Posterior cingulate gyrus (tissue), 11 donors: Measurements from ENCODE around the gene ZNF500.
A peak's percentile ranks its signal among the peaks of the same experiment; 100 is the strongest.

Source experiments
- DNase-seq, 10 donors: peaks; one replicate each; pipeline versions ENCODE4 v3.0.0 to v3.0.0-alpha.2; 2020 to 2021; ENCODE audit warnings: mixed read lengths in 3 of 10
- intact Hi-C: fragments of 100-400 bp; cut with DNase I; formaldehyde crosslinking; loops from one replicate; pipeline ENCODE4 v1.15.1; 2023

ZNF500 gene

DNA sequence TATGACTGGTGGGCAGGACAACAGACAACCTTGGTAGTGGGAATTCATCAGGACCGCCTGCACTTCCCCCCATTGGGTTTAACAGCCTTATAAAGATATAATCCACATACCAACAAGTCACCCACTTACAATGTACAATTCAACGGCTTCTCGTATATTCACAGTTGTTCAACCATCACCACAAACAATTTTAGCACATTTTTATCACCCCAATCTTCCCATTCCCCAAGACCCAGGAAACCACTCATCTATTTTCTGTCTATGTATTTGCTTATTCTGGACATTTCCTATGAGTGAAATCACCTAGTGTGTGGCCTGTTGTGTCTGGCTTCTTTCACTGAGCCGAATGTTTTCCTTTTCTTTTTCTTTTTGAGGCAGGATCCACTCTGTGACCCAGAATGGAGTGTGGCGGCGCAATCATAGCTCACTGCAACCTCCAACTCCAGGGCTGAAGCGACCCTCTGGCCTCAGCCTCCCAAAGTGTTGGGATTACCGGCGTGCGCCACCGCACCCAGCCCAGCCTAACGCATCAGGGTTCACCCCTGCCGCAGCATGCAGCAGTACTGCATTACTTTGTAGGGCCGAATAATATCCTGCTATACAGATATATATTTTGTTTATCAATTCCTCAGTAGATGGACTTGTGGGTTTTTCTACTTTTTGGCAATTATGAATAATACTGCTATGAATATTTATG, 43.7 kb downstream of the ZNF500 start:
- peak in 2 of 10 donors; percentile 27 to 50 for DNase-seq

DNA sequence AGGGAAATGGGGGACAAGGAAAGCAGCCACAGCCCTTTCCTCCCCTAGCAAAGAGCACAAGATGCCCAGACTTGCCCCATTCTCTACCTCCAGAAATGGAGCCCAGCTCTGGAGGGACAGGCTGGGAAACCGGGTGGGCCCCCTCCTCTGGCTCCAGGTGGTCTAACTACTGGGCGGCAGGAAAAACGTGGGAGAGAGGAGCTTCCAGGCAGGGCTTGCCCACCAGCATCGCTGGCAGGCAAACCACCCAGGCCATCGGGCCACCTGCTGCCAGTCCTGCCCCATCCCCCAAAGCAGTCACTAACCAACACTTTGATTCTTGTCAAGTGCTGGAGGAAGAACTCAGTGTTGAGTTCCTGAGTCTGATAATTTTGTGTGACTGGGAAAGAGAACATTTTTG, 48.5 kb downstream of the ZNF500 start:
- intact Hi-C loops: no loop called here
- peak in 3 of 10 donors; percentile 6 to 50 (median 42) for DNase-seq

More for the DNA sequence above, 43.7 kb downstream of the ZNF500 start:
- intact Hi-C loops: no loop called here

- intact Hi-C loops: no loop called here
- peak in 2 of 10 donors; percentile 13 to 29 for DNase-seq
Observed at GRCh38 chr16:4714996-4715395, 52.0 kb downstream of the ZNF500 start.

GRCh38 chr16:4713663-4714501, 53.1 kb downstream of the ZNF500 start:
- intact Hi-C loops: no loop called here
- peak in 2 of 10 donors; percentile 51 to 59 for DNase-seq

GRCh38 chr16:4709481-4709880, 57.5 kb downstream of the ZNF500 start:
- peak in 1 of 10 donors; percentile 36 for DNase-seq
- intact Hi-C loops: no loop called here

DNA sequence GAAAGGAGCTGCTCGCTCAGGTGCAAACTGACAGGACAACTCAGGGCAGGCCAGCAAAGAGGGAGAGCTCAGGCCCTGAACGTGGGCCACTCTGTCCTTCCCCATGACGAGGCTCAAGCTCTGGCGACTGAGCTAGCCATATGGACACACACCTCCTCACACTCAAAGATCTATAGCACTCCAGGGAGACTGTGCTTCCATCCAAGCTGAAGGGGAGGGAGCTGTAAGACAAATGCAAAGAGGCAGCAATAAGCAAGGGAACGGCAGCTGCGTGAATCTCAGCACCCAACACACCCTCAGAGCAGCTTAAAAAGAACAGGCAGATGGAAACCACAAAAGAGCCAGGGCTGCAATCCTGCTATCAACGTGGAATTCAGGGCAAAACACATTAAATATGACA, 60.1 kb downstream of the ZNF500 start:
- peak in 6 of 10 donors; percentile 36 to 94 (median 66) for DNase-seq

GRCh38 chr16:4704913-4705312, 62.0 kb downstream of the ZNF500 start:
- peak in 3 of 10 donors; percentile 23 to 59 (median 49) for DNase-seq
- intact Hi-C loops: no loop called here

More for the DNA sequence above, 60.1 kb downstream of the ZNF500 start:
- intact Hi-C loops: no loop called here

DNA sequence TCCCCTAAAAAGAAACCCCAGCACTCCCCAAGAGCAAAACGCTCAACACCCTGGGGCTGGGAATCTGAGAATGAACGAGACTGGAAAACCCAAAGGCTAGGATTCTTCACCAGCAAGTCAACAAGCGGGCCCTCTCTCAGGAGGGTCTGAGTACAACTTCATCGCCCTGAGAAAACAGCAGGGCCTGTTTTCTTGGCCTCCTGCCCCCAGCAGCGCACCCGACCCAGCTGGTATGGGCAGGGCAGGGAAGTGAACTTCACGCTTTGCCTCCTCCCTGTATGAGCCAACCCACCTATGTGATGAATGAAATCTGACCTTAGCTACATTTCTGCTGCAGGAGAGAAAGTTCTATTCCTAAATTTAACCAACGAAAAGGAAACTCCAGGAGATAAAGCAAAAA, 62.5 kb downstream of the ZNF500 start:
- intact Hi-C loops: no loop called here
- peak in 1 of 10 donors; percentile 26 for DNase-seq

DNA sequence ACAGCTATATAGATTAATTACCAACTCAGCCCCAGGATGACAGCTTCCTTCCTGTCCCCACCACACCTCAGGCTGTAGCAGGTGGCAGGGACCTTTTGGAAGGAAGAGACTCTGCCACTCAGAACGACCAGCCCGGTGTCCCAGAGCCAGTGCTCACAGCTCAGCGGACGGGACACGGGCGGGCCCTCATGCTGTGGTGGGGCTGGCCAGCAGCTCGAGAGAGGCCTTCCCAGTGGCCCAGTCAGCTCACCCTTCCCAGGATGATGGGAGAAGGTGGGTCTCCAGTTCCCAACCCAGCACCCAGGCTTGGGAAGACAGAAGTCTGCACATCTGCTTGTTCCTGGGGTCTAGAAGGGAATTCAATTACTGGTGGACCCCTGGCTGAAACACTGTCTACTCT, 63.1 kb downstream of the ZNF500 start:
- intact Hi-C loops: no loop called here
- peak in 3 of 10 donors; percentile 15 to 65 (median 27) for DNase-seq

- intact Hi-C loops: no loop called here
- peak in 2 of 10 donors; percentile 8 to 39 for DNase-seq
Observed at GRCh38 chr16:4702466-4702808, 64.5 kb downstream of the ZNF500 start.

DNA sequence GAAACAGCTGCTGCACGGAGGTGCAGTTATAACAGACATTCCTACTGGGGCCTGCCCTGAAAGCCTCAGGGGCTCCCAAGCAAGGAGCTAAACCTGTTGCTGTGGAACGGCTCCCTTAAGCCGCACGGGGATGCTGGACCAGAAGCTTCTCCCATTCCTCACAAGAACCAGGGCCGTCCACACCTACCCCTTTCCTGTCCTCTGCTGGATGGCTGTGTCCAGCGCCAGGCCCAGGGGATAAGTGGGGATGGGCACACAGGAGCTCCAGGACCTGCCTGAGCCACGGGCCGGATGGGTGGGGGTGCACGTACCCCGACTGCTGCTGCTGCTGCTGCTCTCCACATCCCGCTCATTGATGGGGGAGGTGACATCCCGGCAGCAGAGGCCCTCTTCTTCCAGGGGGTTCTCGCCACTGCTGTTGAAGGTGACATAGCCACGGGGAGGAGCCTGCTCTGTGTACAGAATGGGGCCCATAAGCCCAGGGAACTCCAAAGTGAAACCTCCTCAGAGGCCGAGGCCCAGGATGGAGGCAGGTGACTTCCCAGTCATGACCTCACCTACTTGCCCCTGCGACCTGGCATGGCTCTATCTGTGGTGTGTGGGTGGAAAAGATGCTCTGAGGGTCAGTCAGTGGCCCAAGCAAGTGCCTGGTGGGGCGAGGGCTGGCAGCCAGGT, 65.0 kb downstream of the ZNF500 start:
- peak in 3 of 10 donors; percentile 48 to 70 (median 70) for DNase-seq
- intact Hi-C loops: no loop called here

- peak in 3 of 10 donors; percentile 77 to 86 (median 85) for DNase-seq
Observed at GRCh38 chr16:4700997-4701743, 65.8 kb downstream of the ZNF500 start.

GRCh38 chr16:4700380-4700996, 66.5 kb downstream of the ZNF500 start:
- DNase-seq: peak in 2 of 10 donors; percentile 33
- intact Hi-C loops: no loop called here

More at GRCh38 chr16:4700997-4701743, 65.8 kb downstream of the ZNF500 start:
- intact Hi-C loops: no loop called here

- peak in 2 of 10 donors; percentile 52 to 67 for DNase-seq
- intact Hi-C loops: loop anchor here (5.0 to 10.0 kb wide), 2 partner anchors 146 to 258 kb away; partner anchors contain the start of genes GLYR1, SEC14L5 and UBN1
Observed at GRCh38 chr16:4699046-4699556, 67.9 kb downstream of the ZNF500 start.

- intact Hi-C loops: loop anchor here (5.0 to 10.0 kb wide), 2 partner anchors 146 to 259 kb away; partner anchors contain the start of genes GLYR1, SEC14L5 and UBN1
- peak in 1 of 10 donors; percentile 73 for DNase-seq
Observed at GRCh38 chr16:4698321-4699045, 68.5 kb downstream of the ZNF500 start.
